GM21723 (cell line): ENCODE data around the gene SMIM9.
A peak's percentile ranks its signal among the peaks of the same experiment; 100 is the strongest.
"Not testable (repeated sequence)": the region's sequence is repeated elsewhere in the genome, so short reads cannot be mapped to it uniquely, and the experiment has no call there.

Experiments used
- ATAC-seq: cut with Tn5 transposase; IDR thresholded peaks from one replicate; pipeline ENCODE4 v1.9.1; 2021; ENCODE audit warnings: mild to moderate bottlenecking, moderate library complexity; ENCODE audit not compliant: unreplicated experiment

Gene SMIM9

DNA sequence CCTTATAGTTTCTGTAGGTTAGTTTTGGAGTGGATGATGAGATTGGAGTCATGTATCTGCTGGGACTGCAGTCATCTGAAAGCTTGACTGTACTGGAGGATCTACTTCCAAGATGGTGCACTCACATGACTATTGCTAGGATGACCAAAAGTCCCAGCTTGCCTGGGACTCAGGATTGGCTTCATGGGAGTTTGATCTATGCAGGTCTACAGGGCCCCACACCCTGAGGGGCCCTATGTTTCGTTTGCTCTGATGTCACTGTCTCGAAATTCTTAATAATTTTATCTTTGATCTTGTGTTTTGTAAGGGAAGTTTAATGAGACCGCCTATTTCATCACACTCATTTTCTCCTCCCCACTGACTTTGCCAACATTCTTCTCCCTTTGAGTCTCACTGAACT lies at the start of gene SMIM9:
Gene SMIM9, minus strand, starts transcription at position 101 of the 400 bp plus-strand sequence. CDS start 3,806 bp downstream, outside the sequence.
- no peak for ATAC-seq

DNA sequence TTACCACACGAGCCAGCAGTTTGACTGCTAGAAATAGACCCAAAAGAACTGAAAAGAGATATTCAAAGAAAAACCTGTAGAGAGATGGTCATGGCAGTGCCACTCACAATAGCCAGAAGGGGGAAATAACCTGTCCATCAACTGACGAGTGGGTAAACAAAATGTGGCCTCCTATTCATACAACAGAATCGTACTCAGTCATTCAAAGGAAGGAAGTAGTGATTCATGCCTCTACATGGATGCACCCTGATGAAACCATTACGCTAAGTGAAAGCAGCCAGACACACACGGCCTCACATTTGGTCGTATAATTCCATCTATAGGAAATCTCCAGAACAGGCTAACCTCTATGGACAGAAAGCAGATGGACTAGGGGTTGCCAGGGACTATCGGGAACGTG lies 49.6 kb upstream of the SMIM9 start:
- ATAC-seq: not testable (repeated sequence)

DNA sequence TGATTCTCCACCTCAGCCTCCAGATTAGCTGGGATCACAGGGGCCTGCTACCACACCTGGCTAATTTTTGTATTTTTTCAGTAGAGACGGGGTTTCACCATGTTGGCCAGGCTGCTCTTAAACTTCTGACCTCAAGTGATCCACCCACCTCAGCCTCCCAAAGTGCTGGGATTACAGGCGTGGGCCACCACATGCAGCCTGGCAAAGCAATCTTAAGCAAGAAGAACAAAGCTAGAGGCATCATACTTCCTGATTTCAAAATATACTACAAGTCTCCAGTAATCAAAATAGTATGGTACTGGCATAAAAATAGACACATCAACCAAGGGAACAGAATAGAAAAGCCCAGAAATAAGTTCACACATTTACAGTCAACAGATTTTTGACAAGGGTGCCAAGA lies 38.9 kb upstream of the SMIM9 start:
- no peak for ATAC-seq

DNA sequence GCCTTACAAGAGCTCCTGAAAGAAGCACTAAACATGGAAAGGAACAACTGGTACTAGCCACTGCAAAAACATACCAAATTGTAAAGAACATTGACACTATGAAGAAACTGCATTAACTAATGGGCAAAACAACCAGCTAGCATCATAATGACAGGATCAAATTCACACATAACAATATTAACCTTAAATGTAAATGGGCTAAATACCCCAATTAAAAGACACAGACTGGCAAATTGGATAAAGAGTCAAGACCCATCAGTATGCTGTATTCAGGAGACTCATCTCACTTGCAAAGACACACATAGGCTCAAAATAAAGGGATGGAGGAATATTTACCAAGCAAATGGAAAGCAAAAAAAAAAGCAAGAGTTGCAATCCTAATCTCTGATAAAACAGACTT lies 34.1 kb upstream of the SMIM9 start:
- ATAC-seq: not testable (repeated sequence)

DNA sequence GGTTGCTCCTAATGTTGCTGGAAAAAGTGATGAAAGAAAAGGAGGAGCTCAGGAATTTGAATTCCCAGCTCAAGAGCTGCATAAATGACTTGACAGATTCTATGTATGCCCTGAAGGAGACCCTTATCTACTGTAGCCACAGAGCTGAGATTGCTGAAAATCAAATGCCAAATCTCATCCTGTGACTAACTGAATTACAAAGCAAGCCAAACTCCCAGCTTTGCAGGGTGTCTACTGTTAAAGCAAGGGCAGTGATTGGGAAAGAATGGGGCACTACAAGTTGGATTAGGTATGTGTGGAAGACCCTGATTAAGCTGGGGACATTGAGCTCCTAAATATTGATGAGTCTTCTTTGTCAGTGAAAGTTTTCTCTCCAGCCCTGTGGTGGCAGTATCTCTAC lies 20.8 kb upstream of the SMIM9 start:
- no peak for ATAC-seq

DNA sequence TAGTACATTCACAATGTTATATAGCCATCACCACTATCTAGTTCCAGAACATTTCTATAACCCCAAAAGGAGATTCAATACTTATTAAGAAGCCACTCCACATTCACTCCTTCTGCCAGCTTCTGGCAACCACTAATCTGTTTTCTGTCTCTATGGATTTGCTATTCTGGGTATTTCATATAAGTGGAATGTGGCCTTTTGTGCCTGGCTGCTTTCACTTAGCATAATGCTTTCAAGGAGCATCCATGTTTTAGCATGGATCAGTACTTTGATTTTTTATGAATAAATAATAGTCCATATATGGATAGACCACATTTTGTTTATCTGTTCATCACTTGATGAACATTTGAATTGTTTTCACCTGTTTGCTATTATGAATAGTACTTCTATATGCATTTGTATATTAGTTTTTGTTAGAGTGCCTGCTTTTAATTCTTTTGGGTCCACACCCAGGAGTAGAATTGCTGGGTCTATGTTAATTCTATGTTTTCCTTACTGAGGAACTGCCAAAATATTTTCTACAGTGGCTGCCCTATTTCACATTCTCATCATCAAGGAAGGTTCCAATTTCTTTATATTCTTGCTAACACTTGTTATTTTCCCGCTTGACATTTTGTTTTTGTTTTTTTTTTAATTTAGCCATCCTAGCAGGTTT lies 16.6 kb upstream of the SMIM9 start:
- ATAC-seq: no peak

DNA sequence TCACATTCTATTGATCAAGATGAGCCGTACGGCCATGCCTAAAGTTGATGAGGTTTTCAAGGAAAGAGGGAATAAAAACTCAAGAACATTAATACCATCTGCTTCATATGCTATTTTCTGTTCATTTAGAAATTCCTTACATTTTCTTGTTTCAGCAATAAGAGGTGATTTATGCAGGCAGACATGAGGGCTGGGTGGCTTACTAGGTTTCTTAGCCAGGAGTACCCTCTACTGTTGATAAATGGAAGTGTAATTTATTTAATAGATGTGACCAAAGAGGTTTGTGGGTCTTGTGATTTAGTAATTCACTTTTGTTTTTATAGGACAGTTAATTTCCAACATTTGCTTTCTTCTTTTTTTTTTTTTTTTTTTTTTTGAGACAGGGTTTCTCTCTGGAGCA lies 6.4 kb upstream of the SMIM9 start:
- no peak for ATAC-seq

DNA sequence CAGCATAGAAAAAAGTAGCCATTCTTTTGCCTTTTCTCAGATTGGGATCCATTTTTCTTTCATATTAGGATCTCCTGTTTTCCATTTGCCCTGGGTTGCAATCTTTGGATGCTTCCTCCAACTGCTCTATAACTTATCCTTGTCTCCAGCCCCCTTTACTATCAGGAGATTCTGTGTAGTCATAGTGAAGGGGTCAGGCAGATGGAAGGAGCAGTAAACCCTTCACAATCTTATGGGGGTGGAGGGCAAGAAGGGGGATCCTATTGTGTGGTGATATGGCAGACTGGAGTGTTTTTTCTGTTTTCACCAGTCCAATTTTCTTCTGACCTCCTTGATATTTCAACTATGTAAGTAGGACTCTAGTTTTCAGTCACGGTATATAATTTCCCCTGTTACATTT lies 1.7 kb upstream of the SMIM9 start:
- ATAC-seq: no peak

DNA sequence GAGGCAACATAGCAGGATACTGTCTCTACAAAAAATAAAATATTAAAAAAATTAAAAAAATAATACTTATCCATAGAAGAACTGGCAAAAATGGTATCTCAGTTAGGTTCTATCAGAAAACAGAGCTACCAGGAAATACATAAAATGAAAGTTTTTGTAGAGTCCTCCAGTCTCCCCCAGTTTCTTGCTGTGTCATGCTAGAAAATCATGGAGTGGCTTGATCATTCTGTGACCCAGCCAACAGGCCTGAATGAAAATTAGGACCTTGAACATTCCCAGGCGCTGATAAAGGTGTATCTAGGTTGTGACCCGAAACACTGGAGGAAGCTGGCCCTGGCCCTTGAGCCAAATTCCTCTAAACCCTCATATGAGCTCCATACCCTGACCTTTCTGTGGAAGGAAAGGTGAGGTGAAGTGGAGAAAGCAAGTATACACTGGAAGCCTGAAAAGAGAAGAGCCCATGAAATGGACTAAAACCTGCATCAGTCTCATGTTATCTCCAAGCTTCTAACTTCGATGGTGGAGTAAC lies 652 bp downstream of the SMIM9 start:
- no peak for ATAC-seq

DNA sequence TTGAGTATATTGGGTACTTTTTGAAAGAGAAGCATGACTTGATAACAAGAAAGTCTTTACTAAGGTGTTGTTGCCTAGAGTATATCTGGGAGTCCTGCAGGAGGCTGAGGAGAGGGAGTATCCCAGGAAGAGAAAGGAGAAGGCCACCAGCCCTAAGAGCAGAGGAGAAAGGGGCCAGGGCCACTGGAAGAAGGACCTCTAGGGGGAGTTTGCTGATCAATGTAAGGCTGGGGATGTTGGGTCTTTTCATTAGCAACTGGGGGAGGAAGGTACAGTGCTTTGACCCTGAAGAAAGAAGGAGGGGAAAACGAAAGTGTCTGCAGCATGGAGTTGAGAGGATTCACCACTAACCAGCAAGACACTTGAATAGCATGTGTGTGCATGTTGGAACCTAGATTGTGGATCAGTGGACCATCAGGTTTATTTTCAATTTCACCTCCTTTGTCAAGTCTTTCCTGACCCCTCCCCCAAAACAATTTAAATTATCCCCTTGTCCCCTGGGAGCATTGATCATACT lies 4.5 kb downstream of the SMIM9 start:
- no peak for ATAC-seq

DNA sequence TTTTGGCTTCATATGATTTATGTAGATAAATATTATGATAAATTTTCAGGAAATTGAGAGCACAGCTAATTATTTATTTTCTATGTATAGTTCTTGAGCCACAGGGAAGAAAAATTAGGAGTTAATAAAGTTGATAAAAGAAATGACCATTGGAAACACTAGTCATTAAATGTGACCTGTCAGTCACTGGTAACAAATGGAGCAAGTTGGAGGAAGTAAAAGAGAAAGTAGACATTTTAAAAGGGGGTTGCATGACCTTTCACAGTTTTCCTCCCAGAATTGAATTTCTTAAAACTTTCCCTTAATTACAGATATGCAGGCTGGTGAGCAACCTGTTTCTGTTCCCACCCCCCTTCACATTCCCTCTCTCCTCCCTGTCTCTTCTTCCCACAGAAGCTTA lies 5.3 kb downstream of the SMIM9 start:
- no peak for ATAC-seq

DNA sequence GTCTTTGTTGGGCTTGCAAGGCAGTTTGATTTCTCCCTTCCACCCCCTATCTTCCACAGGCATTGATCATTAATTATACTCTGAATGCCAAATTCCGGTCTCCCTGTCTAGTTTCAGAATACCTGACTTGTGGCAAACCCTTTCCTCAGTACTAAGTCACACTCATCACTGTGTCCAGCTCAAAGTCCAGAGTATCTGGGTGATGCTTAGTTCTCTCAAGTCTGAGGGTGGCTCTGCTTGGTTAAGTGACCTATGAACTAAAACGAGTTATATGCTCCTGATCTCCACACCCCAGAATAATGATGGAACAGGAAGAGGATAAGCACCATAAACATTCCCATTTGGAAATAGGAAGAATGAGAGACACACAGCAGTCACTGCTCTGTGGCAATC lies 6.5 kb downstream of the SMIM9 start:
- ATAC-seq: peak; percentile 14

DNA sequence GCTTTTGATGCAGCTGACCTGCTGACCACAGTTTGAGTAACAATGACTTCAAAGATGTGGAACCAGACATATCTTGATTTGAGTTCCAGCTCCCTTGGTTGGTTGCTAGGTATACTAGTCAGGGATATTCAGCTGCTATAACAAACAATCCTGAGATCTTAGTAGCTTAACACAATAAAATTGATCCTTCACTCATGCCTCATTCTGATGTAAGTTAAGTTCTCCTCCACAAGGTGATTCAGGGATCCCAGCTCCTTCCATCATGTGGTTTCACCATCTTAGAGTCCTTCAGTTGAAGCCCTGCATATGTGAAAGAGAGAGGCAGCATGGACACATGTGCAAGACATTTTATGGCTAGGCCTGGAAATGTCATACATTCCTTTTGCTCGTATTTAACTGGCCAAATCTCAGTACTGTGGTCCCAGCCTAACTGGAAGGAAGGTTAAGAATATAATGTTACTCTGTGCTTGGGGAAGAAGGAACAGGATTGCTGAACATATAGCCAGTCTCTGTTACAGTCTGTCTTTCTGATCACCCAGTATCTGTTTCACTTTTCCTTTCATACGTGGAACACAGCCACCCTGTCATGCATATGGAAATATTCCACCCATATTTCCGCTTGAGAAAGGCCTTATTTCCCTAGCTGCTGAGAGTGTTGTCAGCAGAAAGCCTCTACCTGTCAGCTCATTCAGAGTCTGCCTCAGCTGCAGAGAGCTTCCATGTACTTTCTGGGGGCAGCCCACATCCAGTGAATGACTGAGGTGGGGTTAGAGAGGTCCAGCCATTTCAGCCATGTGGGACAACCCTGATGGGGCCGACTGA lies 7.1 kb downstream of the SMIM9 start:
- peak; percentile 94 for ATAC-seq

DNA sequence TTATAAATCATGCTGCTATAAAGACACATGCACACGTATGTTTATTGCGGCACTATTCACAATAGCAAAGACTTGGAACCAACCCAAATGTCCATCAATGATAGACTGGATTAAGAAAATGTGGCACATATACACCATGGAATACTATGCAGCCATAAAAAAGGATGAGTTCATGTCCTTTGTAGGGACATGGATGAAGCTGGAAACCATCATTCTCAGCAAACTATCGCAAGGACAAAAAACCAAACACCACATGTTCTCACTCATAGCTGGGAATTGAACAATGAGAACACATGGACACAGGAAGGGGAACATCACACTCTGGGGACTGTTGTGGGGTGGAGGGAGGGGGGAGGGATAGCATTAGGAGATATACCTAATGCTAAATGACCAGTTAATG lies 8.9 kb downstream of the SMIM9 start:
- ATAC-seq: not testable (repeated sequence)

DNA sequence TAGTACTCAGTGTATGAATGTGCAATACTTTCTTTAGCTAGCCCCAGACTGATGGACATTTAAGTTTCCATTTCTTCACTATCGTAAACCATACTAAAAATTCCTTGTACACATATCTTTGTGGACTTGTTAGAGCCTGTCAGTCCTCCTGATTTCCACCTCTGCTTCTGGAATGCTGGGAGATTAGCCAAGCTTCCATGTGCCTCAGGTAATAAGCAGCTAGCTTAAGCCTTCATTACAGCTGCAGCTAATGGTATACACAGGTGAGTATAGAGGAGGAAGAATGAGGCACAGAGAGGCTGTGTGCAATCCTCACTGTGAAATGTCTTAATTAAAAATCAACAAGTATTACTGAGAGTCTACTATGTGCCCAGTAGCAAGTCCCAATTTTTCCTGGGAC lies 9.8 kb downstream of the SMIM9 start:
- ATAC-seq: no peak

DNA sequence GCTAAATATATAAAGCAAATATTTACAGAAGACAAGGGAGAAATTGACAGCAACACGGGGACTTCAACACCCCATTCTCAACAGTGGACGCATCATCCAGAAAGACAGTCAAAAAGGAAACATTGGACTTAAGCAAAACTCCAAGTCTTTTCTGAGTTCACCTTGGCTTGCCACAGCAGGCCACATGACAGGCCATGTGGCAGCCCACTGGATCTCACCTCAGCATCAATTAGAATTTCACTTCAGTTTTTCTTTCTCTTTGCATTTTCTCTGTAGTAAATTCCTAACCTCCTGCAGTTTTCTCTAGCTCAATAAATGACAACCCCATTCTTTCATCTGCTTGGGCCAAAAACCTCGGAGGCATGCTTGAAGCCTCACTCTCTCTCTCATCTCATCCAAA lies 12.4 kb downstream of the SMIM9 start:
- no peak for ATAC-seq

DNA sequence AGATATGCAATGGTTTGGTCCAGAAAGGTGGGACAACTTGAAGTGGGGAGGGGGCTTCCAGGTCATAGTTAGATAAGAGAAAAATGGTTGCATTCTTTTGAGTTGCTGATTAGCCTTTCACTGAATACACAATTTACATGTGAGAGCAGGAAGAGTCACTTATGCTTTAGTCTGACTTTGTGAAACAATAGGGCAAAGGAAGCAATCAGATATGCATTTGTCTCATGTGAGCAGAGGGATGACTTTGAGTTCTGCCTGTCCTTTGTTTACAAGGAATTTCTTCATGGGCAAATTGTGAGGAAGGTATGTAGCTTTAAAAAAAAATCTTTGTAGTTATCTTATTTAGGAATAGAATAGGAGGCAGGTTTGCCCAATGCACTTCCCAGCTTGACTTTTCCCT lies 12.9 kb downstream of the SMIM9 start:
- ATAC-seq: no peak

DNA sequence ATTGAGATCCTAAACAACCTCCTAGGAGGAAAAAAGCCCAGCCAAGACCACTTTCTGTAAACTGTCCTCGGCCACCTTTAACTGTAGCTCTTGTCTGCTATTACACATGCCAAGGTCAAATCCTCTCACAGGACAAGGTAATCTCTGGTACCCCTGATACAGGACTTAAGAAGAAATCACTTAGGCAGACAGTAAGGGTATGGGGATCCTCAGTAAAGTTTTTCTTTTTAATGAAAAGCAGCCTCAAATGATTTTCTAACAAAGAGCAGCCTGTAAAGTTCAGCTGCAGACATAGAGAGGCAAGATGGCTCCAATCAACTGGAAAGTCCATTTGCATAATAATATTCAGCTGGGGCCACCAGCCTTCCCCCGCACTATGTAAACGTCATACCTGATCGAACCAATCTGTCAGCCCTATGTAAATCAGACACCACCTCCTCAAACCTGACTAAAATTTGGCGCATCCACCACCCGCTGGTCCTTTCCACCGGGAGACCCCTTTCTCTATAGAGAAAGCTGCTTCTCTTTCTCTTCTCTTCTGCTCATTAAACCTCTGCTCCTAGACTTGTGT lies 14.6 kb downstream of the SMIM9 start:
- ATAC-seq: no peak

DNA sequence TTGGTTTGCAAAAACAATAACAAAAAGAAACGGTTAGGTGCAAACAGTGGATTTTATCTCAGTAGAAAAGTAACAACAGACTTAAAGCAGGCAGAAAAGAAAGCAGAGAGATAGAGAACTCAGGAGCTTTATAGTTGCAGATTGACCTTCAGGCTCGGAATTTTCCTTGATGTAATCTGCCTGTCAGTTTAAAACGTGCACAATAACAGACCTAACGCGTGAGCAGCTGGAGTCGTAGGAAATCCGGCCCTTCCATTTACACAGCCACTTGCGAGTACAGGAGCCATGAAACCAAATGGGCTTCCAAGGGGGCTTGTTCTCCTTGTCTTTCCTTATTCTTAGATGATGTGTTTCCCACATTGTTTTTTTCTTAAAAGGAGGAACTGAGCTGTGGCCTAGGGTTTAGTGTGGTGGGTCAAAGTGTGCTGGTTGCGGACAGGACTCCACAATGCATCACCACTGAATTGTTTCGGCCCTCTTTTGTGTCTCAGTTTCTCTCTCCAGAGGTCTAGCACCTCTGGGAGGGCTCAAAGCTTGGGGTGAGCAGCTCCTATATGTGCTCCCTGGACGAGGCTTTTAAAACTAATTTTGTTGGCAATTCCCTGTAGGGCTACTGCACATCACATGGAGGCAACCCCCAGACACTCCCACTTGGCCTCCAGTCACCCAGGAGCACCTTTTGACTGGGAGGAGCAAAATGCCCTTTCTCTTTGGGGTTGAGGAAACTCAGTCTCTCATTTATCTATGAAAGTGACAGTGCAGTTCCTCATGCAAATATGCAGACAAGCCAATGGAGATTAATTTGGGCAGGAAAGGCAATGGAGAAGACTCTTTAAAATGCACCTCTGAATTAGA lies 15.3 kb downstream of the SMIM9 start:
- no peak for ATAC-seq

DNA sequence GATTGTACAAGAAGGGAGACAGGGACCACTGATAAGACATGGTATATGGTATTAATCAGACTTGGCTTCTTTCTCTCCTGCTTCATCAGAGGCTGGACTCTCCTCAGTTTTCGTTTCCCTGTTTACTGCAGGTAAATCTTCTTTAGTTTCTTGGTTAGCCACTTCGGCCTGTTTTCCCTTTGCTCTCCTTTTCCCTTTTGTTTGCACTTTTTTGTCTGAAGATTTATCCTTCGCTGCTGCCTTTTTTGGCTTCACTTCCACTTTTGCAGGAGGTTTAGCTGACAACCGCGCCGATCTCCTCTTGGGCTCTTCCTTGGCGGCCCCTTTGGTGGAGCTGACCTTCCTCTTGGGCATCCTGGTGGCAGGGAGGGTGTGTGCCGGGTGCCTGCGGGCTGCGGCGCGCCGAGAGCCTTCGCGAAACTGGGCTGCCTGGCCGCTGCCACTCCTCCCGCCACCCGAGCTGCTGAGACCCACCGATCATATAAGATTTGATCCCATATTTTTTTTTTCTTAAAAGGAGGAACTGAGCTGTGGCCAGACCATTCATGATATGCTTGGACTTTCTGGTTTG lies 17.3 kb downstream of the SMIM9 start:
- not testable (repeated sequence) for ATAC-seq
